Parathyroid adenoma (tissue), 2 donors: ENCODE measurements around the gene LIN28A.

Source experiments
- H2AFZ ChIP-seq: fragments of 300-600 bp; sonication (generic); one replicate; pipeline ENCODE4 v1.7.0; 2017; ENCODE audit warnings: antibody characterized with exemption, mild to moderate bottlenecking
- H3K27ac ChIP-seq: fragments of 300-600 bp; sonication (generic); one replicate; pipeline ENCODE4 v1.7.0; 2017
- H3K27me3 ChIP-seq: fragments of 300-600 bp; sonication (generic); one replicate; pipeline ENCODE4 v1.7.0; 2017; ENCODE audit warnings: low read length; ENCODE audit not compliant: control insufficient read depth, insufficient read depth
- H3K36me3 ChIP-seq: fragments of 300-600 bp; sonication (generic); one replicate; pipeline ENCODE4 v1.7.0; 2017; ENCODE audit warnings: low read length; ENCODE audit not compliant: control insufficient read depth, insufficient read depth
- H3K4me1 ChIP-seq: fragments of 300-600 bp; sonication (generic); one replicate; pipeline ENCODE4 v1.7.0; 2017; ENCODE audit warnings: control low read depth
- H3K4me2 ChIP-seq: fragments of 300-600 bp; sonication (generic); one replicate; pipeline ENCODE4 v1.7.0; 2017; ENCODE audit warnings: low read length
- H3K4me3 ChIP-seq: fragments of 300-600 bp; sonication (generic); one replicate; pipeline ENCODE4 v1.7.0; 2017; ENCODE audit warnings: low read depth, low read length
- H3K79me2 ChIP-seq: fragments of 300-600 bp; sonication (generic); one replicate; pipeline ENCODE4 v1.7.0; 2017; ENCODE audit warnings: control low read depth
- H3K9ac ChIP-seq: fragments of 300-600 bp; sonication (generic); one replicate; pipeline ENCODE4 v1.7.0; 2017; ENCODE audit warnings: mild to moderate bottlenecking
- H3K9me3 ChIP-seq: fragments of 300-600 bp; sonication (generic); one replicate; pipeline ENCODE4 v1.7.0; 2017; ENCODE audit warnings: low read length; ENCODE audit not compliant: control insufficient read depth
- TF ChIP-seq, protein P1 (sequence below): fragments of 300-600 bp; sonication (generic); IDR thresholded peaks from one replicate; pipeline ENCODE4 v1.7.0; 2017; ENCODE audit warnings: antibody characterized with exemption, mild to moderate bottlenecking
- donor health status: primary hyperparathyroidism.

Gene LIN28A

DNA sequence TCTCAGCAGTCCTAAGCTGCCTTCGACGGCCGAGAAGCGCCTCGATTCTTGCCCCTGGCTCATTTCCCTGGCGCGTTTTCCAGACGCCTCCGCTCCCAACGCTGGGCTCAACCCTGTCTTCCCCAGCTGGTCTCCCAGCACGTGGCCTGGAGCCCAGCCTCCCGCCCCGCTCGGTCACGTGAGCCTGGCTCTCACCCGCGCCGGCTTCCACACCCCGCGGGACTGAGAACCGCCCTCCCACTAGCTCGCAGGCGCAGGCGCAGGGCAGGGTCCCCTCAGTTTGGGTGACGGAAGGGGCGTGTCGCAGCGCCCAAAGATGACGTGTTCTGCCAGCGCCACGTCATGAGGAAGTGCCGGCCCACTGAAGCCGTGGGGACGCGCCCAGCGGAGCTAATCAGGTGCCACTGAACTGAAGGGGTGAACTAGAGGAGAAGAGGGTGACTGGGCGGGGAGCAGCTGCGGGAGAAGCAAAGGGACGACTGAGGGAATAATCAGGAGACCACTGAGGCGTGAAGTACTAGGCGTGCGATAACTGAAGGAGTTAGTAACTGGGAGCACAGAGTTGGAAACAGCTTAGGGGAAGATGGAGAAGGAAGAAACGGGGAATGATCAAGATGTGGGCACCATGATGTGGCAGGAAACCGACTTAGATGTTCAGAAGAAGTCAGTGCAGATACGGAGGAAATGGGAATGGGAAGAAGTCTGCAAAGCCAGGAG, 21.5 kb downstream of the LIN28A start, which contains the start of gene DHDDS:
DHDDS (plus strand) TSS at position 343 of the 717 bp plus-strand sequence. CDS start 625 bp downstream, outside the sequence.
- Histone ChIP-seq H3K79me2 (no peaks in the 10 kb centered on the region), H3K27me3 (no peaks in the 10 kb centered on the region), H3K27ac (peak within 1 kb of the TSS; percentile 65), H3K9me3 (no peaks in the 10 kb centered on the region), H3K9ac (no peak within 1 kb of the TSS), H3K4me1 (no peaks in the 10 kb centered on the region), H3K36me3 (no peaks in the 10 kb centered on the region), H3K4me2 (peak within 1 kb of the TSS; percentile 78), H3K4me3 (peak within 1 kb of the TSS; percentile 91), H2AFZ (peak within 1 kb of the TSS; percentile 89)
- TF ChIP-seq, protein P1, sequence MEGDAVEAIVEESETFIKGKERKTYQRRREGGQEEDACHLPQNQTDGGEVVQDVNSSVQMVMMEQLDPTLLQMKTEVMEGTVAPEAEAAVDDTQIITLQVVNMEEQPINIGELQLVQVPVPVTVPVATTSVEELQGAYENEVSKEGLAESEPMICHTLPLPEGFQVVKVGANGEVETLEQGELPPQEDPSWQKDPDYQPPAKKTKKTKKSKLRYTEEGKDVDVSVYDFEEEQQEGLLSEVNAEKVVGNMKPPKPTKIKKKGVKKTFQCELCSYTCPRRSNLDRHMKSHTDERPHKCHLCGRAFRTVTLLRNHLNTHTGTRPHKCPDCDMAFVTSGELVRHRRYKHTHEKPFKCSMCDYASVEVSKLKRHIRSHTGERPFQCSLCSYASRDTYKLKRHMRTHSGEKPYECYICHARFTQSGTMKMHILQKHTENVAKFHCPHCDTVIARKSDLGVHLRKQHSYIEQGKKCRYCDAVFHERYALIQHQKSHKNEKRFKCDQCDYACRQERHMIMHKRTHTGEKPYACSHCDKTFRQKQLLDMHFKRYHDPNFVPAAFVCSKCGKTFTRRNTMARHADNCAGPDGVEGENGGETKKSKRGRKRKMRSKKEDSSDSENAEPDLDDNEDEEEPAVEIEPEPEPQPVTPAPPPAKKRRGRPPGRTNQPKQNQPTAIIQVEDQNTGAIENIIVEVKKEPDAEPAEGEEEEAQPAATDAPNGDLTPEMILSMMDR: no peak

DNA sequence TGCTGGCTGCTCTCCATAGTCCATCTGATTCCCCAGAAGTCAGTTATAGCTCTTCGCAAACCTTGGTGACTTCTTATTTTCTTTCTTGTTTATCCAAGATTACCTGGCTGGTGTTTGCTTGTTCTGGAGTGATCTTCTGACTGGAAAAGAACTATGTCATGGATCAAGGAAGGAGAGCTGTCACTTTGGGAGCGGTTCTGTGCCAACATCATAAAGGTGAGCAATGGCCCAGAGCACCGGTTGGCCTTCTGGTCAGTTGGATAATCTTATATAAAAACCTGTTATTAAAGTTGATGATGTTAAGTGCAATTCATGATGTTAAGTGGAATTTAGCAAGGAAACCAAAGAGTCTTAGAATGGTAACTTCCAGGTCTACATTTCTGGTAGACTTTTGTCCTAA, 22.2 kb downstream of the LIN28A start:
- Histone ChIP-seq H3K9ac (no peak overlapping the region), H3K27ac (peak overlapping the region; percentile 65)
- TF ChIP-seq, protein P1: no peak

DNA sequence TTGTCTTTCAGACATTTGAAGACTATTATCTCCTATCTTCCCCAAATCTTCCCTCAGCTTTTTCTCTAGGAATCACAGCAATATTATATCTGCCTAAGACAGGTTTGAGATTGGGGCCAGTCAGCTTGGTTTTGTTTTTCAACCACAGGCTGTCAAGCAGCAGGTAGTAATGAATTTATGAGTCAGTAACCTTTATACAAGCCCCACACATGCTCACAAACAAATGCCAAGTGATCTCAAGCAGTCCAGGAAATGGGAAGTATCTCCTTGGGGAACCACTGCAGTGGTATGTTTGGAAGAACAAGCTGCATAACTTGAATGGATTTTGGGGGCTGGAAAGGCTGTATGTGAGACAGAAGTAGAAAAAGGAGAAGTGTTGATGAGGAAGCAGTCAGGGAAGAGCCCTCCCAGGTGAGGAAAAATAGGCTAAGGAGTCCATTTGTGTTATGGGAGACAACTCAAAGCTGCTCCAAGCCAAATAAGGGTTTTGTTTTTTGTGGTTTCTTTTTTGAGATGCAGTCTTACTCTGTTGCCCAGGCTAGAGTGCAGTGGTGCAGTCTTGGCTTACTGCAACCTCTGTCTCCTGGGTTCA, 23.6 kb downstream of the LIN28A start:
- Histone ChIP-seq H3K4me1 (no peaks in the 10 kb centered on the region), H3K79me2 (no peaks in the 10 kb centered on the region), H3K9ac (no peak overlapping the region), H3K27me3 (no peaks in the 10 kb centered on the region), H3K27ac (no peak overlapping the region), H2AFZ (no peak overlapping the region), H3K36me3 (no peaks in the 10 kb centered on the region), H3K4me2 (no peak overlapping the region), H3K4me3 (no peak overlapping the region), H3K9me3 (no peaks in the 10 kb centered on the region)
- TF ChIP-seq, protein P1: no peak

More for the DNA sequence above, 22.2 kb downstream of the LIN28A start:
- H3K4me3 ChIP-seq: peak overlapping the region; percentile 91
- H3K79me2 ChIP-seq: no peaks in the 10 kb centered on the region
- H3K27me3 ChIP-seq: no peaks in the 10 kb centered on the region
- H3K4me2 ChIP-seq: peak overlapping the region; percentile 78
- H3K9me3 ChIP-seq: no peaks in the 10 kb centered on the region
- no peaks in the 10 kb centered on the region for H3K36me3 ChIP-seq
- peak overlapping the region; percentile 89 for H2AFZ ChIP-seq
- no peaks in the 10 kb centered on the region for H3K4me1 ChIP-seq

DNA sequence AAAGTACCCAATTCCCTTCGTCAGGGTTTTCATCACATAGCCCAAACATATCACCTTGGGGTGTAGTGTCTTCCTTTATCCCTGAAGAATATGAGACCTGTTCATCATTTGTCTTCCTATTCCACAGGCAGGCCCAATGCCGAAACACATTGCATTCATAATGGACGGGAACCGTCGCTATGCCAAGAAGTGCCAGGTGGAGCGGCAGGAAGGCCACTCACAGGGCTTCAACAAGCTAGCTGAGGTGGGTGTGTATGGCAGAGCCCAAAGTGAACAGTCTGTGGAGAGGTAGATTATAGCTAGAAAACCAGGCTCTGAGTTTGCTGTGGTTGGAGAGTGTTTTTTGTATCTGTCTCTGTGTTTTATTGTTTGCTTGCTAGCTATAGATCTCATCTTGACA, 27.4 kb downstream of the LIN28A start:
- TF ChIP-seq, protein P1: no peak
- H3K9me3 ChIP-seq: no peaks in the 10 kb centered on the region
- no peaks in the 10 kb centered on the region for H3K4me1 ChIP-seq
- H2AFZ ChIP-seq: no peak overlapping the region
- no peaks in the 10 kb centered on the region for H3K36me3 ChIP-seq
- no peak overlapping the region for H3K4me2 ChIP-seq
- H3K4me3 ChIP-seq: no peak overlapping the region
- no peaks in the 10 kb centered on the region for H3K79me2 ChIP-seq
- no peak overlapping the region for H3K9ac ChIP-seq
- no peaks in the 10 kb centered on the region for H3K27me3 ChIP-seq
- no peak overlapping the region for H3K27ac ChIP-seq
